ENCODE results near the gene FGD1. TPM values are rescaled to one million over a fixed set of nuclear protein-coding genes. Genes with fewer than 3 reads are reported as not detected.

The FGD1 gene
- 3.1 and 3.6 TPM in 2 replicates for total RNA-seq

GRCh38 chrX:54495814-54496516, at the start of gene FGD1:
TSS of gene FGD1 (minus strand) at chrX:54496234. CDS start at chrX:54495432, 802 bp downstream.

GRCh38 chrX:54529552-54530356, 33.7 kb upstream of the FGD1 start, which contains the start of gene GNL3L:
TSS of gene GNL3L (plus strand) at chrX:54530219. CDS start at chrX:54532567, 2,348 bp downstream.

GRCh38 chrX:54439960-54440871, 55.8 kb downstream of the FGD1 start, which contains the start of gene TSR2:
TSS of gene TSR2 (plus strand) at chrX:54440404. CDS start at chrX:54440422, 18 bp downstream.

Other genes with a start within 250 kb of the FGD1 start
- gene WNK3, start 138.2 kb downstream of the FGD1 start, total RNA-seq, result 0.16 and 0.17 TPM in 2 replicates
- 15.8 and 17.5 TPM in 2 replicates for gene TSR2, start 55.8 kb downstream of the FGD1 start, total RNA-seq
- 15.0 and 16.5 TPM in 2 replicates for gene GNL3L, start 34.0 kb upstream of the FGD1 start, total RNA-seq

All from bronchial smooth muscle cell (primary cell).